ENCODE results near the gene ZNF549.
A peak's percentile ranks its signal among the peaks of the same experiment; 100 is the strongest.
"Not testable (repeated sequence)": the region's sequence is repeated elsewhere in the genome, so short reads cannot be mapped to it uniquely, and the experiment has no call there.

The ZNF549 gene

DNA sequence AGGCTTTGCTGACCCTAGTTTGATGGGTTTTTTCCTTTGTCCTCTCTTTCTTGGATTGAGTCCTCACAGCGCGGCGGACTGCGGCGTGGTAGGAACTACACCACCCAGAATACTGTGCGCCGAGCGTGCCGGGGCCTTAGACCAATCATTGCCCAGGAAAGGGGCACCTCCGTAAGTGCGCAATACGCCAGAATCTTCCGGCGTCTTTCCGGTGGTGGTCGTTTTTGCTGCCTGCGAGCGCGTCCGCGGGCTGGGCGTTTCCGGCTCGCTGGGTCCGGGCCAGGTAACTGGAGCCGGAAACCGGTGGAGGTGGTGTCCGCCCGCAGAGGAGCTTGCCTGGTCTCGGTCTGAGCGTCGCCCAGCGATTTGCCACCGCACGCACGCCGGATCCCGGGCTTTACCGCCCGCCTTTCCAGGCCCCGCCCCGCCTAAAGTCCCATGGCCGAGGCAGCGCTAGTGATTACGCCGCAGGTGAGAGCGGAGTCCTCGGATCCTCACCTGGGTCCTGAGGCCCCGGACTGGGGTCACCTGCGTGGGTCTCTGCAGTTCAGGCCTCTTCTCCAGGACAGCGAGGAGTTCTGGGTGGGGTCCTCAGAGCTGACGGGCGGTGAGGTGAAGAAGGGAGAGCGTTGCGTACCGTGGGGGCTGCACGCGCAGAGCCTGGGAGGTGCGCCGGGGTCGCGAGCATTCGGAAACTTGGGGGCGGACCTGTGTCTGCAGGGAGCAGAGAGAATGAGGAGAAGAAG is at the start of gene ZNF549:
ZNF549 (plus strand) TSS at position 221 of the 746 bp plus-strand sequence; CDS start at position 439, 218 bp downstream.
- peak; percentile 74 to 83 for DNase-seq

- peak; percentile 67 to 77 for DNase-seq
These were observed 39.5 kb upstream of the ZNF549 start, which contains the start of gene ZNF419 for GRCh38 chr19:57487477-57488298. Gene ZNF419 (plus strand): TSS chr19:57487750. CDS start chr19:57487951, 201 bp downstream.

- DNase-seq = not testable (repeated sequence)
These were observed 38.9 kb upstream of the ZNF549 start for GRCh38 chr19:57488299-57488644.

DNA sequence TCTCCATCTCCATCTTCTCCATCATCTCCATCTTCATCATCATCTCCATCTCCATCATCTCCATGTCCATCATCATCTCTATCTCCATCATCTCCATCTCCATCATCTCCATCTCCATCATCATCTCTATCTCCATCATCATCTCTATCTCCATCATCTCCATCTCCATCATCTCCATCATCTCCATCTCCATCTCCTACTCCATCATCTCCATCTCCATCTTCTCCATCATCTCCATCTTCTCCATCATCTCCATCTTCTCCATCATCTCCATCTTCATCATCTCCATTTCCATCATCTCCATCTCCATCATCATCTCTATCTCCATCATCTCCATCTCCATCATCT is 27.9 kb upstream of the ZNF549 start:
- not testable (repeated sequence) for DNase-seq

DNA sequence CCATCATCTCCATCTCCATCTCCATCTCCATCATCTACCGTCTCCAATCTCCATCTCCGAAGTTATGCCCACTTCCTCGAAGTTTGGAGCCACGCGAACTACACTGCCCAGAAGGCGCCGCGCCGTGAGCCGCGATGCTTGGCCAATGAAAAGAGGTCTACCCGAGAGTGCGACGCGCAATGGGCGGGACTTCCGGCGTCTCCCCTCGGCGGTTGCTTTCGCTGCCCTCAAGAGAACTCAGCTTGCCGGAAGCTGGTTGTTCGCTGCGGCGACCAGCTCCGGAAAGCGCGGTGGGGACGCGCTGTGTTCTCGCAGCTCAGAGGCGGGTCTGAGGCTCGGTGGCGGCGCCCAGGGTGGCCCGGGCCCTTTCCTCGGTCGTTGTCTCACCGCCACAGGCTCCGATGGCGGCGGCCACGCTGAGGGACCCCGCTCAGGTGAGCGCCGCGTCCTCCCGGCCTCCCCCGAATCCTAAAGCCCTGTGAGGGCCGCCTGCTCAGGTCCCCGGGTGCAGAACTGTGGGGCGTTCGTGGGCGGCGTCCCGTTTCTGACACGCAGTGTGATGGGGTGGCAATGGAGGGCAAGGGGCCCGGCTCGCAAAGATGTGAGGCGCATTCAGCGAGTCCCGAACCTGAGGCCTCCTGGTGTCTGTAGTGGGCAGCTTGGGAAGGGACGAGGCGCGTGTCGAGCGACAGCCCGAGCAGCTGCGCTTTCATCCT is 27.3 kb upstream of the ZNF549 start, which contains the start of gene ZNF773:
ZNF773 (plus strand) TSS at position 259 of the 716 bp plus-strand sequence; CDS start at position 402, 143 bp downstream.
- peak; percentile 83 to 84 for DNase-seq

DNA sequence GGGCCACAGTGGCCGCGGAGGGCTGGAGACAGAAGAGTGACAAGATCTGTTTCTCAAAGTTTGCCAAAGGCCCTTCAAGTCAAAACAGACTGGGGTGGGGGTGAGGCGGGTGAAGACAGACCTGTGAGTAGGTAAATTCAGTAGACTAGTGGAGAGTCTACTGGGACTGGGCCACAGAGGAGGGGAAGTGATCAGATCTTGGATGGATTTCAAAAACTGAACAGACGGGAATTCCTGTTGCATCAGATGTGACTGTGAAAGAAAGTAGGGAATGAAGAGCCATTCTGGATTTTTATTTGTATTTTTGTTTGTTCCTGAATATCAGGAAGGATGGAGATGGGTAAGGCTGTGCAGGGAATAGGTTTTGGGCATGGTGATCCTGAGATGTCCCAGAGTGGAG is 26.8 kb upstream of the ZNF549 start:
- DNase-seq = peak in 1 of 2 experiments; percentile 8

- DNase-seq = no peak
These were observed 21.0 kb upstream of the ZNF549 start for GRCh38 chr19:57506163-57506562.

DNA sequence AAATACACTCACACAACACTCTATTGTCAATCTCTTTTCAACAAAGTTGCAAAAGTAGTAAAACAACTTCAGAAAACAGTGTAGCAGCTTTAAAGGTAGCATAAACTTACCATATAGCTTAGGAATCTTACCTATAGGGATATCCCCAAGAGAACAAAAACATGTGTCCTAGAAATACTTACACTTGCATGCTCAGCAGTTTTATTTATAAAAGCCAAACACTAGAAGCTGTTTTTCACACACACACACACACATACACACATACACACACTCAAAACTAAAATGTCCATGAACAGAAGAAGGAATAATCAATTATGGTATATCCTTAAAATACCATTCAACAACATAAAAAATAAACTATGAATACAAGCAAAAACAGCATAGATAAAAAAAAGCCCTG is 15.7 kb upstream of the ZNF549 start:
- no peak for DNase-seq

DNA sequence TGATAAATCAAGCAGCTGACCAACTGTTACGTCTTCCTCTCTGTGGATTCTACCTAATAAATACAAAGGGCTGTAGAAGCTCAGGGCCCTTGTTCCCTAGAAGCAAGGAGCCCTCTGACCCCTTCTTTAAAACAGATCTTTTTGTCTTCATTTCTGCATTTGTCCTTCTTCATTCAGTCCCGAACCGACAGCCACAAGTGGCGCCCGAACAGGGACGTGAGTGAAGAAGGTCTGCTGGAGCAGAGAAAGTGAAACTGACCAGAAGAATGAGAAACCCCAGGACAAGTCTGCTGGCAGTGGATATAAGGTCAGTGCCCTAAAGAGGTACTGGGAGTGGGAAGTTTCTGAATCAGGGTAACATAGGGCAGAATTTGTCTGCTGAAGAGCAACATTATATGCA is 14.3 kb upstream of the ZNF549 start:
- no peak for DNase-seq

DNA sequence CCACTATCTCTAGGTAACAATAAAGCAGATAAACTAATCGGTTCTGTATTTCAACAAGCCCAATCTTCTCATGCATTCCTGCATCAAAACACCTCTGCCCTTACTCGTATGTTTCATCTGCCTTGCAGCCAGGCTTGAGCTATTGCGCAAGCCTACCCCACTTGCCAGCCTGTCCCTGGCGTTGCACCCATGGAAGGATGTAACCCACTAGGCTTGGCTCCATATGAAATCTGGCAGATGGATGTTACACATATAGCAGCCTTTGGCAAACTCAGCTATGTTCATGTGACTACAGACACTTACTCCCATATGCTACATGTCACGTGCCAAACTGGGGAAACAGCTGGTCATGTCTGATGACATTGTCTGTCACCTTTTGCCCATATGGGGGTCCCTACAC is 11.9 kb upstream of the ZNF549 start:
- no peak for DNase-seq

DNA sequence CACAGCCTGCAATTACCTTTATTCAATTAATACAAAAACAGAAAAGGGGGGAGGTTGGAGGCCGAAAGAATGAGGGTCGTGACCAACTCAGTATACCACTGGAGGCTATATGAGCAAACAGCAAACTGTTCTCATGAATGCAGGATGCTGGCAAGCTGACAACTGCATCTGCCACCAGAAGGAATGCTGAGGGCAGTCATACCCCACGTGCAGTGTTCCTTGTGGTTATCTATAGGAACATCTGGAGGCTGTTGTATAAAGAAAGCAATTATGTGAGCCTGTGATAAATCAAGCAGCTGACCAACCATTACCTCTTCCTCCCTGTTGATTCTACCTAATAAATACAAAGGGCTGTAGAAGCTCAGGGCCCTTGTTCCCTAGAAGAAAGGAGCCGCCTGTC is 9.1 kb upstream of the ZNF549 start:
- not testable (repeated sequence) for DNase-seq

DNA sequence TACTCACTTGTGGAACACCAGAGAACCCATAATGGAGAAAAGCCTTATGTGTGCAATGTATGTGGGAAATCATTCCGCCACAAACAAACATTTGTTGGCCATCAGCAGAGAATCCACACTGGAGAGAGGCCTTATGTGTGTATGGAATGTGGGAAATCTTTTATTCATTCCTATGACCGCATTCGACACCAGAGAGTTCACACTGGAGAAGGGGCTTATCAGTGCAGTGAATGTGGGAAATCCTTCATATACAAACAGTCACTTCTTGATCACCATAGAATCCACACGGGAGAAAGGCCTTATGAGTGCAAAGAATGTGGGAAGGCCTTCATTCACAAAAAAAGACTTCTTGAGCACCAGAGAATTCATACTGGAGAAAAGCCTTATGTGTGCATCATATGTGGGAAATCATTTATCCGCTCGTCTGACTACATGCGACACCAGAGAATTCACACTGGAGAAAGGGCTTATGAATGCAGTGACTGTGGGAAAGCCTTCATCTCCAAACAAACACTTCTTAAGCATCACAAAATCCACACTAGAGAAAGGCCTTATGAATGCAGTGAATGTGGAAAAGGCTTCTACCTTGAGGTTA is 10.9 kb downstream of the ZNF549 start:
- DNase-seq = no peak

GRCh38 chr19:57546513-57546912 is 19.4 kb downstream of the ZNF549 start:
- DNase-seq = no peak

GRCh38 chr19:57552432-57552831 is 25.3 kb downstream of the ZNF549 start:
- DNase-seq = no peak

GRCh38 chr19:57557659-57558058 is 30.5 kb downstream of the ZNF549 start:
- no peak for DNase-seq

- peak in 1 of 2 experiments; percentile 19 for DNase-seq
These were observed 31.4 kb downstream of the ZNF549 start for GRCh38 chr19:57558525-57558924.

DNA sequence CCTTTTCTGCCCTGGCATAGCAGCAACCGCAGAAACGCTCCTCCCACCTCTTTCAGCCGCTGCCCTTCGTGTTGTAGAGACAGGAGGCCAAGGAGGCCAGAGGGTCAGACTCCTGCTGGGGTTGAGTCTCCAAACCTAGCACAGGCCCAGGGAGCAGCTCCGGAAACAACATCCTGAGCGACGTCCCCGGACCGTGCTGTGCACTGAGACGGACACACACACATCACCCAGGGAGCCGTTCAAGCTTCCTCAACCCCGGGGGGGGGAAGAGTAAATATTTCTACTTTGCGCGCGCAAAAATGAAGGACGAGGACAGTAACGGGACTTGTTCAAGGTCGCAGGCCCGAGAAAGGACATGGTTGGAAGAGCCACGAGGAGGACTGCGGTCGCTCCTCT is 31.9 kb downstream of the ZNF549 start:
- peak; percentile 33 to 36 for DNase-seq

DNA sequence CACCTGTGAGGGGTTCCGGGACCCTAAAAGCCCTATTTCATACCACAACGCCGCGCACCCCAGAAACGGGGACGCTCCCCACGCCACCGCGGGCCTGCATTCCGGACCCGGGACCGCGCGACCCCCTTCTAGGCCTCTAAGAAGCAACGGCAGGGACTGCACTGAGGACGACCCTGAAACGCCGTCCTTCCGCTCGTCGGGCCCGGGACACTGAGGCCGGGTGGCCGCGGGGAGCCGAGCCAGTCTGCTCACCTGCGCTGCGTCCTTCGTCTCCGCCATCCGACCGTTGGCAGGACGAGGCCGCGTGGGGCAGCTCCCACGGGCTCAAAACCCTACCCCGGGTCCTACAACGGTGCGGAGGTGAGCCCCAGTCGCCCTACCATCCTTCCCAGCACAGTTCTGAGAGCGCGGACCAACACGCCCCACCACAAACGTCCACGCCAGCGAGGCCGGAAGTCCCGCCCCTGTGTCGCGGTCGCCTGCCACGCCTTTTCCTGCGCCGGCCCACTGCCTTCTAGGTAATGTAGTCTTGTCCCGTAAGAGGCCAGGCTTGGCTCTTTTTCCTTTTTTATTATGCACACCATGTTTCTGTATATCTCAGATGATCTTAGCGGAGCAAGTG is 32.4 kb downstream of the ZNF549 start, which contains the start of gene ZNF550:
ZNF550 (minus strand) TSS at position 460 of the 622 bp plus-strand sequence; CDS start at position 279, 181 bp downstream.
- peak; percentile 72 to 79 for DNase-seq

GRCh38 chr19:57560049-57560491 is 32.9 kb downstream of the ZNF549 start:
- no peak for DNase-seq

- DNase-seq = no peak
These were observed 36.4 kb downstream of the ZNF549 start for GRCh38 chr19:57563547-57563946.

GRCh38 chr19:57566396-57567265 is 39.5 kb downstream of the ZNF549 start:
- DNase-seq = peak; percentile 3 to 6

All from AML-193 (cell line).